Vagina (tissue), 2 donors: ENCODE data around the gene FBXL7. TPM values are rescaled to one million over a fixed set of nuclear protein-coding genes. Genes with fewer than 3 reads are reported as not detected.

Experiments
- DNase-seq, 2 donors: peaks; one replicate each; pipeline ENCODE4 v3.0.0-alpha.2; 2017; ENCODE audit errors: extremely low spot score in 2 of 2
- H3K27ac ChIP-seq: fragments of 200-600 bp; sonication (generic); one replicate; pipeline ENCODE4 v1.5.1; 2019
- H3K27me3 ChIP-seq: fragments of 200-600 bp; sonication (generic); one replicate; pipeline ENCODE4 v1.5.1; 2019
- H3K36me3 ChIP-seq, 2 donors: fragments of 200-600 bp; sonication (generic); one replicate each; pipeline ENCODE4 v1.5.1; 2017 to 2019
- H3K4me1 ChIP-seq: fragments of 200-600 bp; sonication (generic); one replicate; pipeline ENCODE4 v1.5.1; 2019
- H3K4me3 ChIP-seq, 2 donors: fragments of 200-600 bp; sonication (generic); 1 replicate in 1 of 2; 2 replicates in 1 of 2; pipeline ENCODE4 v1.5.1; 2016 to 2019
- H3K9me3 ChIP-seq: fragments of 200-600 bp; sonication (generic); one replicate; pipeline ENCODE4 v1.5.1; 2019
- POLR2A ChIP-seq, 2 donors: fragments of 450-650 bp; IDR thresholded peaks; one replicate each; pipeline ENCODE4 v1.6.1; 2017; ENCODE audit warnings: antibody characterized with exemption in 2 of 2, mild to moderate bottlenecking in 2 of 2, moderate library complexity in 2 of 2
- POLR2AphosphoS5 ChIP-seq, 2 donors: sonication (generic); formaldehyde crosslinking; IDR thresholded peaks; one replicate each; pipeline ENCODE4 v1.9.0; 2017; ENCODE audit warnings: antibody characterized with exemption in 2 of 2, mild to moderate bottlenecking in 2 of 2, low read depth in 1 of 2; ENCODE audit not compliant: insufficient read depth in 1 of 2
- intact Hi-C: fragments of 100-400 bp; cut with DNase I; formaldehyde crosslinking; loops from one replicate; pipeline ENCODE4 v1.15.1; 2023
- total RNA-seq: library from RNA; depleted of rRNA; stranded (reverse); fragments of >200 nt; gene quantifications from one replicate; pipeline ENCODE4 v1.2.3, GENCODE V29; 2016
- TF ChIP-seq, protein P1 (sequence below), 3 experiments: fragments of 450-650 bp in 2 of 3; fragments of 200-600 bp in 1 of 3; sonication (generic) in 1 of 3; IDR thresholded peaks; one replicate each; pipeline ENCODE4 v1.5.1; 2017 to 2019; ENCODE audit warnings: antibody characterized with exemption in 3 of 3, mild to moderate bottlenecking in 2 of 3, moderate library complexity in 2 of 3

FBXL7 gene
- total RNA-seq, 1 donor from 2014 or later: 21.1 TPM

DNA sequence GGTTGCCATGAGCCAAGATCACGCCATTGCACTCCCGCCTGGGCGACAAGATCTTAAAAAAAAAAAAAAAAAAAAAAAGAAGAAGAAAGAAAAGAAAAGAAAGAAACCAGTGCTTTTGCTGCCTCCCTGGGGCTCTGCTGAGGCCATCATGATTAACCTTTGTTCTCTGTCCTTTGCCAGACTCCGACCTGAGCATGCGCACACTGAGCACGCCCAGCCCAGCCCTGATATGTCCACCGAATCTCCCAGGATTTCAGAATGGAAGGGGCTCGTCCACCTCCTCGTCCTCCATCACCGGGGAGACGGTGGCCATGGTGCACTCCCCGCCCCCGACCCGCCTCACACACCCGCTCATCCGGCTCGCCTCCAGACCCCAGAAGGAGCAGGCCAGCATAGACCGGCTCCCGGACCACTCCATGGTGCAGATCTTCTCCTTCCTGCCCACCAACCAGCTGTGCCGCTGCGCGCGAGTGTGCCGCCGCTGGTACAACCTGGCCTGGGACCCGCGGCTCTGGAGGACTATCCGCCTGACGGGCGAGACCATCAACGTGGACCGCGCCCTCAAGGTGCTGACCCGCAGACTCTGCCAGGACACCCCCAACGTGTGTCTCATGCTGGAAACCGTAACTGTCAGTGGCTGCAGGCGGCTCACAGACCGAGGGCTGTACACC, 427.9 kb downstream of the FBXL7 start:
- Histone ChIP-seq H3K4me3 (no peak overlapping the region), H3K27ac (no peak overlapping the region), H3K9me3 (no peaks in the 10 kb centered on the region), H3K27me3 (no peaks in the 10 kb centered on the region), H3K36me3 (no peaks in the 10 kb centered on the region), H3K4me1 (no peaks in the 10 kb centered on the region)
- DNase-seq: no peak
- intact Hi-C loops: no loop called here
- TF ChIP-seq POLR2A (IDR thresholded peaks at IDR 0.05) (no peak), POLR2AphosphoS5 (IDR thresholded peaks at IDR 0.05; ENCODE audit: insufficient read depth in 1 of 2, low read depth in 1 of 2) (no peak)
- TF ChIP-seq, protein P1, sequence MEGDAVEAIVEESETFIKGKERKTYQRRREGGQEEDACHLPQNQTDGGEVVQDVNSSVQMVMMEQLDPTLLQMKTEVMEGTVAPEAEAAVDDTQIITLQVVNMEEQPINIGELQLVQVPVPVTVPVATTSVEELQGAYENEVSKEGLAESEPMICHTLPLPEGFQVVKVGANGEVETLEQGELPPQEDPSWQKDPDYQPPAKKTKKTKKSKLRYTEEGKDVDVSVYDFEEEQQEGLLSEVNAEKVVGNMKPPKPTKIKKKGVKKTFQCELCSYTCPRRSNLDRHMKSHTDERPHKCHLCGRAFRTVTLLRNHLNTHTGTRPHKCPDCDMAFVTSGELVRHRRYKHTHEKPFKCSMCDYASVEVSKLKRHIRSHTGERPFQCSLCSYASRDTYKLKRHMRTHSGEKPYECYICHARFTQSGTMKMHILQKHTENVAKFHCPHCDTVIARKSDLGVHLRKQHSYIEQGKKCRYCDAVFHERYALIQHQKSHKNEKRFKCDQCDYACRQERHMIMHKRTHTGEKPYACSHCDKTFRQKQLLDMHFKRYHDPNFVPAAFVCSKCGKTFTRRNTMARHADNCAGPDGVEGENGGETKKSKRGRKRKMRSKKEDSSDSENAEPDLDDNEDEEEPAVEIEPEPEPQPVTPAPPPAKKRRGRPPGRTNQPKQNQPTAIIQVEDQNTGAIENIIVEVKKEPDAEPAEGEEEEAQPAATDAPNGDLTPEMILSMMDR (IDR thresholded peaks at IDR 0.05): no peak

DNA sequence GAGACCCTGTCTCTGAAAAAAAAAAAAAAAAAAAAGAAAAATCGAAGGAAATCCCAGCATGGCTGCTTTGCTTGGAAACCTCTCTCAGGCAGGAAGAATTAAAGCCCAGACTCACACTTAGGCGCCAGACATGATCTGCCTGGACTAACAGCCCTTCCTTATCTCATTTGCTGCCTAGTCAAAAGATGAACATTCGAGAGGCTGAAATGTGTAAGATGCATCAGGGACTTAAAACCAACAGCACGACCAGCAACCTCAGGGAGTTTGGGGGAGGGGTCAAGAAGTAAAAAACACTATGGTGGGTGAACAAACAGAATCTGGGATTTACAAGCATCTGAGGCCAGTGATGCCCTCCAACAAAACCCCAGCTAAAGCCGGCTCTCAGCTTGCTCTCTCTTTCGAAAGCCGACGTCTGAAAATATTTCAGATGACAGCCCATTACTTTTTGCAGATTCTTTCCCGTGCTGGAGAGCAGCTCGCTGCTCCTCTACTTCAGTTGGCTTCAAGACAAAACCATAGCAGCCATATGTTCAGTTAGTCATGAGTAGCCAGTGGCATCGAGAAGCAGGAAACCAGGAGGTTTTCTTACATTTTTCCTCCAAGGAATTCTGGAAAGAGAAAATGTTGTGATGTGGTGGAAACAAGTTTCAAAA, 429.8 kb downstream of the FBXL7 start:
- no peaks in the 10 kb centered on the region for H3K36me3 ChIP-seq
- no peaks in the 10 kb centered on the region for H3K4me1 ChIP-seq
- TF ChIP-seq POLR2A (IDR thresholded peaks at IDR 0.05): no peak
- DNase-seq: no peak
- H3K9me3 ChIP-seq: no peaks in the 10 kb centered on the region
- H3K27ac ChIP-seq: no peak overlapping the region
- H3K4me3 ChIP-seq: no peak overlapping the region
- H3K27me3 ChIP-seq: no peaks in the 10 kb centered on the region
- intact Hi-C loops: no loop called here

DNA sequence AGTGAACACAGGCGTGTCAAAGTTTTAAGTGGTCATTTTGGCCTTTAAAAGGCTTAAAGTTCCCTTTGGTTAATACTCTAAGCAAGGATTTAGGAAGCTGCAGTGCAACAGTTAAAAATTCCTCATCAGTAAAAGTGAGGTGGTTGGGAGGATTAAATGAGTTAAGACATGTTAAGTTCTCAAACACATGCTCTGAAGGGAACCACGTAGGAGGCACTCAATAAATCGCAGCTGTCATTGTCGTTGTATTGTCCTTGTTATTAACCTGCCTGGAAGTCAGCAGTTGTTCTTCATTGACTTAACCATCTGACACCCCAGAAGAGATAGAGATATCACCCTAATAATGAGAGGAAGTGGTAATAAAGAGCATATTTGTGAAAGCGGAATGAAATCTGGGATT, 432.1 kb downstream of the FBXL7 start:
- intact Hi-C loops: no loop called here

DNA sequence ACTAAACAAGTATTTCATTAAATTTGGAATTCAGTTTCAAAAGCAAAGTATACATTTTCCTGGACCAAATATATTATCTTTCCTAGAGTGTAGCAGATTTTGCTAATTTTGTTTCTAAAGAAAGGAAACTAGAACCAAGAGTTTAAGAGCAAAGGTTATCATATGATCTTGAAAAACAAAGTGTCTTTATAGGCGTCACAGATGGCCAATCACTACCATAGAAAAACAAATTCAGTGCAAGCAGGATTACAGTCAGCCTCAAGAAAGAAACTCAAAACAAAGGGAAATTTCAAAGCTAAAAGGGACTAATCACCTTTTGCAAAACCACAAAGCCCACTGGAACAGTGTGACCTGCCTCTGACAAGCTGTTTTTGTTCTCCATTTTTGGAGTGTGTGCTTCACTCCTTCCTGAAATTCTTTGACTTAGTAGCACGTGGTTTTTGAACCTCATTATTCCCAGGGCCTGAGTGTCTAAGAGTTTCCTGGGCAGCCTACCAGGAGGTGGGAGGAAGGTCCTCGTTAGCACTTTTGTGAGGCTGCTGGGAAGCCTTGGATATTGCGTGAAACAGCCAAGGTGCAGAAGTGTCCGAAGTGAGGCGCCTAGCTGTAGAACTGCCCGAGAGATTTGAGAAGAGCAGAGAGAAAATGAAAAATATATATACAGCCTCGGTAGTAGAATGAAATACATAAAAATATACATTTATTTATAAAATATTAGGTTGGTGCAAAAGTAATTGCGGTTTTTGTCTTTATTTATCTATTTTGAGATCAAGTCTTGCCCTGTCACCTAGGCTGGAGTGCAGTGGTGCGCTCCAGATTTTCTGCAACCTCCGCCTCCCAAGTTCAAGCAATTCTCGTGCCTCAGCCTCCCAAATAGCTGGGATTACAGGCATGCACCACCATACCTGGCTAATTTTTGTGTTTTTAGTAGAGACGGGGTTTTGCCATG, 433.6 kb downstream of the FBXL7 start:
- Histone ChIP-seq H3K9me3 (no peaks in the 10 kb centered on the region), H3K27me3 (no peaks in the 10 kb centered on the region)
- intact Hi-C loops: no loop called here

More for the DNA sequence above, 432.1 kb downstream of the FBXL7 start:
- Histone ChIP-seq H3K4me3 (no peak overlapping the region), H3K4me1 (no peaks in the 10 kb centered on the region), H3K9me3 (no peaks in the 10 kb centered on the region), H3K27ac (no peak overlapping the region), H3K36me3 (peaks cover 0 to 6% of the 10 kb centered on the region in 2 donors), H3K27me3 (no peaks in the 10 kb centered on the region)
- DNase-seq: no peak
- TF ChIP-seq, protein P1 (IDR thresholded peaks at IDR 0.05): no peak
- TF ChIP-seq POLR2A (IDR thresholded peaks at IDR 0.05): no peak
- no peak for TF ChIP-seq POLR2AphosphoS5 (IDR thresholded peaks at IDR 0.05; ENCODE audit: insufficient read depth in 1 of 2, low read depth in 1 of 2)

More for the DNA sequence above, 433.6 kb downstream of the FBXL7 start:
- Histone ChIP-seq H3K27ac (no peak overlapping the region), H3K4me3 (no peak overlapping the region), H3K36me3 (peaks cover 0 to 9% of the 10 kb centered on the region in 2 donors), H3K4me1 (no peaks in the 10 kb centered on the region)
- DNase-seq: no peak
- TF ChIP-seq POLR2A (IDR thresholded peaks at IDR 0.05): no peak
- TF ChIP-seq, protein P1 (IDR thresholded peaks at IDR 0.05): no peak
- no peak for TF ChIP-seq POLR2AphosphoS5 (IDR thresholded peaks at IDR 0.05; ENCODE audit: insufficient read depth in 1 of 2, low read depth in 1 of 2)
